ENCODE results near the gene RENBP.
A peak's percentile ranks its signal among the peaks of the same experiment; 100 is the strongest.

Gene RENBP

DNA sequence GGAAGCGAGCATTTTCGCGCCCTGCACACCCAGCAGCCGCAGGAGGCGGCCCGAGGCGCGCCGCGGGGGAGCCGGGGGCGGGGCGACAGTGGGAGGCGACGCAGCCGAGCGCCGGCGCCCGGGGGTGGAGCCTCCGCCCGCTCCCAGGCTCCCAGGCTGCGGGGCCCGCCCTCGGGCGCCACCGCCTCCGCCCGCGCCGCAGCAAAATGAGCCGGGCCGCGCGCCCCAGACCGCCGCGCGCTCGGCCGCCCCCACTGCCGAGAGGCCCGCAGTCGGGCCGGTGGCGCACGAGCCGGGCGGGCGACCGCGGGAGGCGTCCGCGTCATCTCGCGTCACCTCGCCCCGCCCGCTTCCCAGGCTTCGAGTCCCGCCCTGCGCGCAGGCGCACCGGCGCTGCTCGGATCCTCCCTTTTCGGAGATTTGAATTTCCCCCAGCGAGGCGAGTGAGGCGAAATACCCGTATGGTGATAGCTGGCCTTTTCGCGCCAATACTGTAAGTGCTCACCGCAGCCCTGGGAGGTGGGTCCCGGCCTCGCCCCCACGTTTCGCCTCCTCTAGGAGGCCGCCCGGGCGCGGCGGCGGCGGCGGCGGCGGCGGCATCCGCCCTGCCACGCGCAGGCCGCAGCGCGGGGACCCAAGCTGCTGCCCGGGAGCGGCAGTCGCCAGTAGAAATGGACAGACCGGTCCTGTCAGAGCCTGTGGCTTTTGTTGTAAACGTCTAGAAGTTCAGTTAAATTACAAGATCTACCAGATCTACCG is 28.1 kb upstream of the RENBP start, which contains the start of gene TMEM187:
Gene TMEM187 (plus strand): TSS at position 387 of the 759 bp plus-strand sequence. CDS start 9,309 bp downstream, outside the sequence.
- H3K4me3 ChIP-seq (ENCODE audit: low read depth, low read length) = peak within 1 kb of the TSS; percentile 90
- peak; percentile 96 for DNase-seq (ENCODE audit: low read depth)
- TF ChIP-seq MYC (IDR thresholded peaks at IDR 0.05; ENCODE audit: low read depth, low read length) = no peak
- TF ChIP-seq POLR2A (IDR thresholded peaks at IDR 0.05; ENCODE audit: extremely low read depth, insufficient read length) = peak; percentile 40

- TF ChIP-seq, protein P1, sequence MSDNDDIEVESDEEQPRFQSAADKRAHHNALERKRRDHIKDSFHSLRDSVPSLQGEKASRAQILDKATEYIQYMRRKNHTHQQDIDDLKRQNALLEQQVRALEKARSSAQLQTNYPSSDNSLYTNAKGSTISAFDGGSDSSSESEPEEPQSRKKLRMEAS (IDR thresholded peaks at IDR 0.05; ENCODE audit: low read depth, low read length) = peak; percentile 46; the same call in 1 of the 2 replicates
- peak; percentile 56 for TF ChIP-seq POLR2A (IDR thresholded peaks at IDR 0.05; ENCODE audit: extremely low read depth, insufficient read length)
- no peak for TF ChIP-seq CTCF (IDR thresholded peaks at IDR 0.05; ENCODE audit: low read depth, low read length)
- peak; percentile 80 for TF ChIP-seq MYC (IDR thresholded peaks at IDR 0.05; ENCODE audit: low read depth, low read length)
- H3K4me3 ChIP-seq (ENCODE audit: low read depth, low read length) = peak within 1 kb of the TSS; percentile 90
- DNase-seq (ENCODE audit: low read depth) = peak; percentile 92
These were observed 27.3 kb upstream of the RENBP start, which contains the start of gene HCFC1 for GRCh38 chrX:153971450-153972367. TSS of gene HCFC1 (minus strand) at chrX:153971818. CDS start at chrX:153970840, 978 bp downstream.

- TF ChIP-seq CTCF (IDR thresholded peaks at IDR 0.05; ENCODE audit: low read depth, low read length) (no peak), POLR2A (IDR thresholded peaks at IDR 0.05; ENCODE audit: extremely low read depth, insufficient read length) (peak; percentile 17), MYC (IDR thresholded peaks at IDR 0.05; ENCODE audit: low read depth, low read length) (peak; percentile 50; the same call in 1 of the 2 replicates)
- TF ChIP-seq, protein P1 (IDR thresholded peaks at IDR 0.05; ENCODE audit: low read depth, low read length) = 0 out of 2 replicates have a peak, but pooled peaks have one; percentile 11
These were observed 26.6 kb upstream of the RENBP start for GRCh38 chrX:153971124-153971449.

GRCh38 chrX:153970357-153971123 is 26.1 kb upstream of the RENBP start:
- peak; percentile 85 for DNase-seq (ENCODE audit: low read depth)
- H3K4me3 ChIP-seq (ENCODE audit: low read depth, low read length) = peak overlapping the region; percentile 90
- TF ChIP-seq, protein P1 (IDR thresholded peaks at IDR 0.05; ENCODE audit: low read depth, low read length) = peak; percentile 69
- TF ChIP-seq POLR2A (IDR thresholded peaks at IDR 0.05; ENCODE audit: extremely low read depth, insufficient read length) (no peak), MYC (IDR thresholded peaks at IDR 0.05; ENCODE audit: low read depth, low read length) (peak; percentile 59), CTCF (IDR thresholded peaks at IDR 0.05; ENCODE audit: low read depth, low read length) (no peak)

More at GRCh38 chrX:153971124-153971449, 26.6 kb upstream of the RENBP start:
- peak; percentile 93 for DNase-seq (ENCODE audit: low read depth)
- H3K4me3 ChIP-seq (ENCODE audit: low read depth, low read length) = peak overlapping the region; percentile 90

DNA sequence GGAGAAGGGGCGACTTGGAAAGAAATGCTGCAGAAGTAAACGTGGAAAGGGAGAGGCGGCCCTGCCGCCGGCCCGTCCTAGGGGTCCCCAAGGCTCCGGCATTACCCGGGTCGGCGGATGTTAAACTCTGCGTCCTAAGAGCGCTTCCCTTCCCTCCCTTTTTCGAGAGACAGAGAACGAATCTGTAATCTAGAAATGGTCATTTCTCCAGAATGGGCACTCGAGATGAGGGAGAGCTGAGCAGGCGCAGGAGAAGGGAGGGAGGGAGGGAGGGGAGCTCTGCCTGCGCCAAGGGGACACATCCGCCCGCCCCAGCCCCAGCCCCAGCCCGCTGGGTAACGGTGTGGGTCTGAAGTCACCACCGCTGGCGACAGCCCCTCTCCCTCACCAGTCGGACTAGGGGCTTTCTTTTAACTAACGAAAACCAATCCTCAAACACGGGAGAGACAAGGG is 25.5 kb upstream of the RENBP start:
- peak overlapping the region; percentile 90 for H3K4me3 ChIP-seq (ENCODE audit: low read depth, low read length)
- TF ChIP-seq POLR2A (IDR thresholded peaks at IDR 0.05; ENCODE audit: extremely low read depth, insufficient read length) = peak; percentile 15
- TF ChIP-seq CTCF (IDR thresholded peaks at IDR 0.05; ENCODE audit: low read depth, low read length) = no peak
- TF ChIP-seq MYC (IDR thresholded peaks at IDR 0.05; ENCODE audit: low read depth, low read length) = no peak
- TF ChIP-seq, protein P1 (IDR thresholded peaks at IDR 0.05; ENCODE audit: low read depth, low read length) = no peak
- DNase-seq (ENCODE audit: low read depth) = no peak

Measured in NB4 (cell line).